Lower lobe of right lung (tissue), 2 donors: Measurements from ENCODE around the gene FGGY. TPM values are rescaled to one million over a fixed set of nuclear protein-coding genes. Genes with fewer than 3 reads are reported as not detected.

Source experiments
- ATAC-seq, 2 donors: fragments of 200-7000 bp; cut with Tn5 transposase; one replicate each; pipeline ENCODE4 v1.9.1; 2020 to 2022; ENCODE audit warnings: mild to moderate bottlenecking in 2 of 2, moderate library complexity in 2 of 2
- DNase-seq: peaks from one replicate; pipeline ENCODE4 v3.0.0-alpha.2; 2020
- H3K27ac ChIP-seq: fragments of 200-600 bp; one replicate; pipeline ENCODE4 v1.8.0; 2022
- H3K27me3 ChIP-seq: fragments of 200-600 bp; one replicate; pipeline ENCODE4 v1.8.0; 2022; ENCODE audit warnings: low read depth
- H3K36me3 ChIP-seq: fragments of 200-600 bp; one replicate; pipeline ENCODE4 v1.8.0; 2022; ENCODE audit warnings: mild to moderate bottlenecking
- H3K4me1 ChIP-seq: fragments of 200-600 bp; one replicate; pipeline ENCODE4 v1.8.0; 2022
- H3K4me3 ChIP-seq: fragments of 200-600 bp; one replicate; pipeline ENCODE4 v1.8.0; 2022; ENCODE audit warnings: mild to moderate bottlenecking
- H3K9me3 ChIP-seq: fragments of 200-600 bp; one replicate; pipeline ENCODE4 v1.8.0; 2022
- CTCF ChIP-seq: fragments of 200-600 bp; IDR thresholded peaks from one replicate; pipeline ENCODE4 v1.8.0; 2022; ENCODE audit warnings: antibody characterized with exemption, mild to moderate bottlenecking
- intact Hi-C: fragments of 100-400 bp; cut with DNase I; formaldehyde crosslinking; loops from one replicate; pipeline ENCODE4 v1.11.0; 2022
- total RNA-seq: library from RNA; stranded (reverse); fragmentation: NEBNext Ultra II Directional; extraction: Animal tissue kit (Norgen Biotek cat#: 25700); gene quantifications from one replicate; pipeline ENCODE4 v1.2.1, GENCODE V29; 2021
- donor health status: DM: no; HTN: yes; CAD: no; lungs with severe emphysema.

FGGY gene
- total RNA-seq, 1 donor from 2014 or later: 31.4 TPM

GRCh38 chr1:59670662-59671061 is 373.8 kb downstream of the FGGY start:
- no peaks in the 10 kb centered on the region for H3K27me3 ChIP-seq
- TF ChIP-seq CTCF: no peak
- H3K4me1 ChIP-seq: peaks cover 44% of the 10 kb centered on the region
- no peak for ATAC-seq
- H3K9me3 ChIP-seq: no peaks in the 10 kb centered on the region
- no peak overlapping the region for H3K27ac ChIP-seq
- DNase-seq: no peak
- H3K36me3 ChIP-seq: no peaks in the 10 kb centered on the region
- H3K4me3 ChIP-seq: no peak overlapping the region
- intact Hi-C loops: no loop called here

- no peaks in the 10 kb centered on the region for H3K36me3 ChIP-seq
- TF ChIP-seq CTCF: no peak
- no peaks in the 10 kb centered on the region for H3K9me3 ChIP-seq
- no peaks in the 10 kb centered on the region for H3K27me3 ChIP-seq
- intact Hi-C loops: no loop called here
- H3K27ac ChIP-seq: no peak overlapping the region
- ATAC-seq (no peak), DNase-seq (no peak)
- no peak overlapping the region for H3K4me3 ChIP-seq
- peaks cover 50% of the 10 kb centered on the region for H3K4me1 ChIP-seq
Observed at GRCh38 chr1:59671066-59671952, 374.4 kb downstream of the FGGY start.

GRCh38 chr1:59671953-59672305 is 375.0 kb downstream of the FGGY start:
- ATAC-seq (no peak), DNase-seq (no peak)
- no peaks in the 10 kb centered on the region for H3K36me3 ChIP-seq
- no peak overlapping the region for H3K27ac ChIP-seq
- no peaks in the 10 kb centered on the region for H3K27me3 ChIP-seq
- no peak for TF ChIP-seq CTCF
- peaks cover 56% of the 10 kb centered on the region for H3K4me1 ChIP-seq
- intact Hi-C loops: no loop called here
- no peak overlapping the region for H3K4me3 ChIP-seq
- H3K9me3 ChIP-seq: no peaks in the 10 kb centered on the region

- peak overlapping the region; percentile 85 for H3K27ac ChIP-seq
- no peaks in the 10 kb centered on the region for H3K9me3 ChIP-seq
- H3K27me3 ChIP-seq: no peaks in the 10 kb centered on the region
- ATAC-seq (peak; percentile 21 to 27), DNase-seq (peak; percentile 58)
- no peak for TF ChIP-seq CTCF
- peaks cover 57% of the 10 kb centered on the region for H3K4me1 ChIP-seq
- H3K36me3 ChIP-seq: no peaks in the 10 kb centered on the region
- no peak overlapping the region for H3K4me3 ChIP-seq
- intact Hi-C loops: no loop called here
Observed at GRCh38 chr1:59672851-59673572, 376.1 kb downstream of the FGGY start.

DNA sequence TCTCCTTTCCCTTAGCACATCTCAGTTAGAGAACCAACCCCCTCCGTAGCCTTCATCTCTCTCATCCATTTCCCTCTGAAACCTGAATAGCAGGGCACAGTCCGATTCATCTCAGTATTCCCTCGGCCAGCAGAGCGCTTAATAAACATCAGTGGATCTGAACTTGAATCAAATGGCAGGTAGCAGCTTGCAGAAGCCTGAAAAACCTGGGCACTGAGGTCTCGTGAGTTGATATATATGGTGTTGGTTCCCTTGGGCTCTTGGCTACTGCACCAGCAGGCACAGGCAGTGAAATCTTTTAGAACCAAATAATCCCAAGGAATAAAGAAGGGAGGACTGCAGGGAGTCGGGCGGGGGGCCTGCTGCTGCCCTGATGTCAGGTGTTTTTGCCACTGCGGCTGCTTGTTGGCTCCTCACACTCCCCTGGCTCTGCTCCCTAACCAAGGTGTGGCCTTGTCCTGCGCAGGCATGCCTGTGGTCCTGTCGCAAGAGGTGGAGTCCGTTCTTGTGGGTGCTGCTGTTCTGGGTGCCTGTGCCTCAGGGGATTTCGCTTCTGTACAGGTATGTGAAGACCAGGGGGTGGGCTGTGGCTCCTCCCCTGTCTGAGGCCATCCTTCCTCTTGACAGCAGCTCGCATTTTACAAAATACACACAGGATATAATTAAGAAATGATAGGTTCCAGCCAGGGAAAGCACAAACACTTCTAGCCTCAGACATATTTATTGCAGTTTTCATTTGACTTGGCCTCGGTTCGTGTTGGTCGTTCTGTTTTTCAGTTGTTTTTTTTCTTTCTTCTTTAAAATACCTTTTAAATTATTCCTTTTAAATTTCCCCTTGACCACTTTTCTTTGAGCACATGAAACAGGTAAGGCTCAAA is 376.9 kb downstream of the FGGY start:
- peak overlapping the region; percentile 12 for H3K4me3 ChIP-seq
- no peaks in the 10 kb centered on the region for H3K9me3 ChIP-seq
- ATAC-seq (peak; percentile 92), DNase-seq (peak; percentile 88)
- H3K36me3 ChIP-seq: no peaks in the 10 kb centered on the region
- no peaks in the 10 kb centered on the region for H3K27me3 ChIP-seq
- peaks cover 64% of the 10 kb centered on the region for H3K4me1 ChIP-seq
- peak overlapping the region; percentile 85 for H3K27ac ChIP-seq
- intact Hi-C loops: no loop called here
- no peak for TF ChIP-seq CTCF
